Progenitor cell of endocrine pancreas (in vitro differentiated cells): ENCODE measurements around the gene UVRAG. TPM values are rescaled to one million over a fixed set of nuclear protein-coding genes. Genes with fewer than 3 reads are reported as not detected.

Experiments used
- DNase-seq: peaks from one replicate; pipeline ENCODE4 v3.0.0; 2021; ENCODE audit warnings: low spot score; ENCODE audit not compliant: unreplicated experiment
- H3K27ac Mint-ChIP-seq: 2 replicates; pipeline ENCODE4 v1.8.0; 2021; ENCODE audit warnings: mild to moderate bottlenecking, moderate library complexity, mixed read lengths
- H3K27me3 Mint-ChIP-seq: 2 replicates; pipeline ENCODE4 v1.8.0; 2021; ENCODE audit warnings: mixed read lengths
- H3K36me3 Mint-ChIP-seq: 2 replicates; pipeline ENCODE4 v1.8.0; 2022; ENCODE audit warnings: mixed read lengths; ENCODE audit not compliant: insufficient read depth
- H3K4me1 Mint-ChIP-seq: 2 replicates; pipeline ENCODE4 v1.8.0; 2021; ENCODE audit warnings: low read depth, mixed read lengths
- H3K4me3 Mint-ChIP-seq: 2 replicates; pipeline ENCODE4 v1.8.0; 2021; ENCODE audit warnings: low read depth, mild to moderate bottlenecking, moderate library complexity, mixed read lengths
- H3K9me3 Mint-ChIP-seq: 2 replicates; pipeline ENCODE4 v1.8.0; 2021; ENCODE audit warnings: low read depth, mixed read lengths
- CTCF ChIP-seq: fragments of 200-600 bp; sonication (generic); IDR thresholded peaks from one replicate; pipeline ENCODE4 v1.5.0; 2021; ENCODE audit warnings: antibody characterized with exemption, mild to moderate bottlenecking; ENCODE audit not compliant: unreplicated experiment
- total RNA-seq: library from RNA; stranded (reverse); gene quantifications from 2 replicates; pipeline ENCODE4 v1.2.1, GENCODE V29; 2021

Gene UVRAG
- total RNA-seq, 1 donor from 2014 or later = 25.7 TPM

GRCh38 chr11:76150141-76150540 is 335.1 kb downstream of the UVRAG start:
- no peak for DNase-seq
- H3K9me3 Mint-ChIP-seq = no peaks in the 10 kb centered on the region
- no peak overlapping the region for H3K27ac Mint-ChIP-seq
- TF ChIP-seq CTCF = no peak
- H3K4me1 Mint-ChIP-seq = peaks cover 11% of the 10 kb centered on the region
- H3K27me3 Mint-ChIP-seq = peaks cover 34% of the 10 kb centered on the region
- no peaks in the 10 kb centered on the region for H3K36me3 Mint-ChIP-seq
- H3K4me3 Mint-ChIP-seq = no peak overlapping the region

GRCh38 chr11:76151556-76152085 is 336.6 kb downstream of the UVRAG start:
- no peak for TF ChIP-seq CTCF
- Mint-ChIP-seq H3K27me3 (peaks cover 46% of the 10 kb centered on the region), H3K4me1 (peaks cover 11% of the 10 kb centered on the region), H3K9me3 (no peaks in the 10 kb centered on the region), H3K36me3 (no peaks in the 10 kb centered on the region), H3K4me3 (peak overlapping the region; percentile 24), H3K27ac (peak overlapping the region; percentile 62)
- no peak for DNase-seq

GRCh38 chr11:76152086-76152681 is 337.2 kb downstream of the UVRAG start:
- TF ChIP-seq CTCF = peak; percentile 94
- H3K9me3 Mint-ChIP-seq = no peaks in the 10 kb centered on the region
- peaks cover 48% of the 10 kb centered on the region for H3K27me3 Mint-ChIP-seq
- peak; percentile 70 for DNase-seq
- peak overlapping the region; percentile 56 for H3K4me3 Mint-ChIP-seq
- H3K27ac Mint-ChIP-seq = peak overlapping the region; percentile 62
- no peaks in the 10 kb centered on the region for H3K36me3 Mint-ChIP-seq
- H3K4me1 Mint-ChIP-seq = peaks cover 11% of the 10 kb centered on the region

- H3K4me1 Mint-ChIP-seq = peaks cover 11% of the 10 kb centered on the region
- no peaks in the 10 kb centered on the region for H3K36me3 Mint-ChIP-seq
- TF ChIP-seq CTCF = no peak
- no peak overlapping the region for H3K27ac Mint-ChIP-seq
- peak overlapping the region; percentile 56 for H3K4me3 Mint-ChIP-seq
- peaks cover 48% of the 10 kb centered on the region for H3K27me3 Mint-ChIP-seq
- no peak for DNase-seq
- H3K9me3 Mint-ChIP-seq = no peaks in the 10 kb centered on the region
Observed at GRCh38 chr11:76152741-76153570, 337.9 kb downstream of the UVRAG start.

GRCh38 chr11:76153571-76153923 is 338.5 kb downstream of the UVRAG start:
- no peak overlapping the region for H3K4me3 Mint-ChIP-seq
- DNase-seq = no peak
- no peaks in the 10 kb centered on the region for H3K36me3 Mint-ChIP-seq
- H3K27me3 Mint-ChIP-seq = peaks cover 48% of the 10 kb centered on the region
- TF ChIP-seq CTCF = no peak
- no peaks in the 10 kb centered on the region for H3K9me3 Mint-ChIP-seq
- H3K27ac Mint-ChIP-seq = no peak overlapping the region
- H3K4me1 Mint-ChIP-seq = peaks cover 11% of the 10 kb centered on the region
